ENCODE results near the gene TTC23.

DNA sequence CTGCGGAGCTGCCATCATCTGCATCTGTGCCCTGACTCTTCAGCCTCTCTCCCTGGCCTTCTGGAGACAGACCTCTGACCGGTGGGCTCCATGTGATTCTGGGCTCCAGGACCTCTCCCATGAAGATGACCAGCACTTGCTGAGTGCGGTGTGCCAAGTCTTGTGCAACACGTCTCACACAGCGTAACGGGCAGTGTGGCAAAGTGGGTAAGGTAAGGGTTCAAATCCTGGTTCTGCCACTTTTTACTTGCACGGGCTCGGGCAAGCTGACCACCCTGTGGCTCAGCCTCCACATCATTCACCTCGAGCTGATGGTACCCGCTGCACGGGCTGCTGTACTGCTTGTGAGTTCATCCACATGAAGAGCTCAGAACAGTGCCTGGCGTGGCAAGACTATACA, 151.0 kb downstream of the TTC23 start:
- no peak for TF ChIP-seq POLR2AphosphoS5 (IDR thresholded peaks at IDR 0.05; ENCODE audit: low read depth)
- TF ChIP-seq CTCF (IDR thresholded peaks at IDR 0.05; ENCODE audit: insufficient read depth, low read length) = no peak
- no peak for TF ChIP-seq GABPA (IDR thresholded peaks at IDR 0.05; ENCODE audit: low read depth)
- TF ChIP-seq SPI1 (IDR thresholded peaks at IDR 0.05; ENCODE audit: borderline replicate concordance, low read depth) = no peak
